ENCODE data around the gene ARPP21.

DNA sequence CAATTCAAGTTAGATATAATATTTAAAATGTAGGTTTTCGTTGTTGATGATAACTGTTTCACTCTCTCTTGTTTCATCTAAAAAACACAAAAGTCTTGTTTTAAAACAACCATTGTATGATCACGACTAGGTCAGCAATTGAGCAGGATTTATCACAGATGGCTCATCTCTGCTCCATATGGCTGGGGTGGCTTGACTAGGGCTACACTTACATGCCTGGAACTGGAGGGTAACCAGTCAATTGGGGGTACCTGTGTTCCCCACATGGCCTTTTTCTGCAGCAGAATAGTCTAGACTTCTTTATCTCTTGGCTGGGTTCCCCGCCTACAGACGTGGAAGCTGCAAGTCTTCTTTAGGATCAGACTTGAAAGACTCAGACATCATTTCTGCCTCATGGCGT lies 103.9 kb downstream of the ARPP21 start:
- no peak for TF ChIP-seq MAX (IDR thresholded peaks at IDR 0.05; ENCODE audit: low read depth)
- TF ChIP-seq FOXJ3 (CRISPR knock-in tag; IDR thresholded peaks at IDR 0.05) = no peak
- TF ChIP-seq TEAD4 (IDR thresholded peaks at IDR 0.05; ENCODE audit: borderline replicate concordance, insufficient read depth) = no peak
- TF ChIP-seq CTCF (IDR thresholded peaks at IDR 0.05) = no peak
- TF ChIP-seq RFX5 (IDR thresholded peaks at IDR 0.05; ENCODE audit: low read length) = no peak
- TF ChIP-seq MXI1 (IDR thresholded peaks at IDR 0.05; ENCODE audit: low read depth, low read length) = no peak
- TF ChIP-seq REST (IDR thresholded peaks at IDR 0.05; ENCODE audit: low read depth, low read length) = no peak
- TF ChIP-seq FOSL2 (IDR thresholded peaks at IDR 0.05; ENCODE audit: borderline replicate concordance, low read depth) = no peak
- TF ChIP-seq EZH2phosphoT487 (IDR thresholded peaks at IDR 0.05; ENCODE audit: borderline replicate concordance, low read depth) = no peak
- no peak for TF ChIP-seq ELF1 (IDR thresholded peaks at IDR 0.05)
- TF ChIP-seq CHD2 (IDR thresholded peaks at IDR 0.05; ENCODE audit: low read length, partially characterized antibody) = no peak
- TF ChIP-seq EP300 (IDR thresholded peaks at IDR 0.05; ENCODE audit: borderline replicate concordance in 1 of 2, low read depth in 1 of 2, low read length in 1 of 2) = no peak

All from SK-N-SH (cell line).